MM.1S (cell line): ENCODE data around the gene SF3A2.

Source experiments
- DNase-seq: peaks from one replicate; pipeline ENCODE4 v3.0.0-alpha.2; 2015
- H2AFZ ChIP-seq: fragments of 300-600 bp; sonication (generic); 2 replicates; pipeline ENCODE4 v1.6.0; 2016; ENCODE audit warnings: antibody characterized with exemption, low read length
- H3F3A ChIP-seq: fragments of 300-600 bp; sonication (generic); 2 replicates; pipeline ENCODE4 v1.6.1; 2016; ENCODE audit warnings: mild to moderate bottlenecking, antibody characterized with exemption, low read length, moderate library complexity, mixed read lengths; ENCODE audit not compliant: insufficient read depth
- H3K27ac ChIP-seq: fragments of 300-600 bp; sonication (generic); 2 replicates; pipeline ENCODE4 v1.5.1; 2016; ENCODE audit warnings: mild to moderate bottlenecking, low read length
- H3K27me3 ChIP-seq: fragments of 300-600 bp; sonication (generic); replicated peaks from 2 replicates; pipeline ENCODE4 v1.6.0; 2016; ENCODE audit warnings: low read length; ENCODE audit not compliant: insufficient read depth
- H3K36me3 ChIP-seq: fragments of 300-600 bp; sonication (generic); replicated peaks from 2 replicates; pipeline ENCODE4 v1.6.1; 2016; ENCODE audit warnings: mild to moderate bottlenecking, low read length, mixed read lengths; ENCODE audit not compliant: insufficient read depth
- H3K4me1 ChIP-seq: fragments of 300-600 bp; sonication (generic); 2 replicates; pipeline ENCODE4 v1.6.1; 2016; ENCODE audit warnings: low read length, mixed read lengths
- H3K4me2 ChIP-seq: fragments of 300-600 bp; sonication (generic); 2 replicates; pipeline ENCODE4 v1.6.0; 2016; ENCODE audit warnings: low read depth, low read length
- H3K4me3 ChIP-seq: fragments of 300-600 bp; sonication (generic); 2 replicates; pipeline ENCODE4 v1.5.1; 2016; ENCODE audit warnings: low read length, mixed read lengths
- H3K79me2 ChIP-seq: fragments of 300-600 bp; sonication (generic); 2 replicates; pipeline ENCODE4 v1.6.1; 2016; ENCODE audit warnings: mixed run types, low read length, mixed read lengths
- H3K9ac ChIP-seq: fragments of 300-600 bp; sonication (generic); 2 replicates; pipeline ENCODE4 v1.6.1; 2016; ENCODE audit warnings: low read length, mixed read lengths
- H3K9me2 ChIP-seq: fragments of 300-600 bp; sonication (generic); replicated peaks from 2 replicates; pipeline ENCODE4 v1.6.1; 2016; ENCODE audit warnings: mild to moderate bottlenecking, low read length, mixed read lengths; ENCODE audit not compliant: insufficient read depth
- H3K9me3 ChIP-seq: fragments of 300-600 bp; sonication (generic); replicated peaks from 2 replicates; pipeline ENCODE4 v1.6.1; 2016; ENCODE audit warnings: mild to moderate bottlenecking, low read length, mixed read lengths; ENCODE audit not compliant: insufficient read depth
- H4K20me1 ChIP-seq: fragments of 300-600 bp; sonication (generic); 2 replicates; pipeline ENCODE4 v1.6.1; 2016; ENCODE audit warnings: mild to moderate bottlenecking, low read length, moderate library complexity, mixed read lengths; ENCODE audit not compliant: insufficient read depth
- EZH2 ChIP-seq: fragments of 300-600 bp; sonication (generic); optimal IDR thresholded peaks from 2 replicates; pipeline ENCODE3; 2017; ENCODE audit warnings: low read depth, mild to moderate bottlenecking, antibody characterized with exemption, low read length, mixed read lengths
- EZH2phosphoT487 ChIP-seq: fragments of 300-600 bp; sonication (generic); IDR thresholded peaks from 2 replicates; pipeline ENCODE4 v1.6.1; 2018; ENCODE audit warnings: antibody characterized with exemption, low read length
- TF ChIP-seq, protein P1 (sequence below): fragments of 300-600 bp; sonication (generic); IDR thresholded peaks from 2 replicates; pipeline ENCODE4 v1.5.1; 2016; ENCODE audit warnings: antibody characterized with exemption, low read length, mixed read lengths

The SF3A2 gene

DNA sequence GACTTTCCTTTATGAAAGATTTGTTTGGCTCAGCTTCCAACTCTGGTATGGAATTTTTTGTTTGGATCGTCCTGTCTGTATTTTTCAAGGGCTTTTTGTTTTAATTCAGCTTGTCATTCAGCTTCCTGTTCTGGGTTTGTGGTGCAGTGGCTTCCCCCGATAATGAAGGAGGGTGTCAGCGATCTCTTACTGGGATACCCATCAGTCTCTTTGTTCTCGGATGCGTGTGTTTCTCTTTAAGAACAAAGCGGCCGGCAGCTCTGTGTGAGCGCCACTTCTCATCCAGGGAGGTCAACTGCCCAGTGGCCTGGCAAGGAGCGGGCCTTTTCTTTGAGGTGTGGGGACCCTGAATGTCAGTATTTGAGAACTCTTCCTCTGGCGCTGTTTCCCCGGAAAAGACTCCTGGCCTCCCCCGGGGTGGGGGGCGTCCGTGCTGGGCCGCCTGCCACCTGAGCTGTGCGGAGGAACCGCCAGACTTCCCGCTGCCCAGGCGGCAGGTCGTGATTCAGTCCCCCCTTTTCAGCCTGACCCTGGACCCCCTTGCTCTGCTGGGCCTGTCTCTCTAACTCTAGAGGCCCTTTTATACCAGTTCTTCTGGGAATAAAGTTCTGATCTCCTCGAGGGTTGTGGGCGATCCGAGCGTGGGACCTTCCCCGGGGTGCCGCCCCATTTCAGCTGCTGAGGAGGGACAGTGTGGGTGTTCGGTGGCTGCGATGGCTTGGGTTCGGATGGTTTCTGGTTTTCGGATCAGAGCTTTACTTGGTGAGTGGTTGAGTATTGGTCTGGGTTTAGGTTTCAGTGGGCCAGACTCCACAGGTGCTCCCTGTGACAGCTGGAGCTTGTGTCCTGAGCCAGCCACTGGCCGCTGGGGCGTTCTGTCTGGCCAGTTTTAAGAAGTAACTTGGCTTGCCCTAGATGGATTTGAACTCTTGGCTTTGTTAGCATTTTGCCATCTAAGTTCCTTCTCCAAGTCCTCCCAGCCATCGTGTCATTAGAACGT lies 3.4 kb downstream of the SF3A2 start:
- Histone ChIP-seq H3K9me3 (no peaks in the 10 kb centered on the region), H3K79me2 (peaks cover 95% of the 10 kb centered on the region), H3F3A (peaks cover 27% of the 10 kb centered on the region), H4K20me1 (peaks cover 50% of the 10 kb centered on the region), H3K4me3 (peak overlapping the region; percentile 89), H3K27me3 (no peaks in the 10 kb centered on the region), H3K9me2 (no peaks in the 10 kb centered on the region), H3K4me1 (peaks cover 20% of the 10 kb centered on the region; the same call in 1 of the 2 replicates), H3K36me3 (peaks cover 22% of the 10 kb centered on the region; the same call in 1 of the 2 replicates), H3K27ac (peak overlapping the region; percentile 83; the same call in 1 of the 2 replicates), H2AFZ (no peak overlapping the region), H3K9ac (peak overlapping the region; percentile 92), H3K4me2 (peak overlapping the region; percentile 80)
- DNase-seq: peak; percentile 44
- TF ChIP-seq EZH2phosphoT487 (no peak), EZH2 (no peak)
- TF ChIP-seq, protein P1, sequence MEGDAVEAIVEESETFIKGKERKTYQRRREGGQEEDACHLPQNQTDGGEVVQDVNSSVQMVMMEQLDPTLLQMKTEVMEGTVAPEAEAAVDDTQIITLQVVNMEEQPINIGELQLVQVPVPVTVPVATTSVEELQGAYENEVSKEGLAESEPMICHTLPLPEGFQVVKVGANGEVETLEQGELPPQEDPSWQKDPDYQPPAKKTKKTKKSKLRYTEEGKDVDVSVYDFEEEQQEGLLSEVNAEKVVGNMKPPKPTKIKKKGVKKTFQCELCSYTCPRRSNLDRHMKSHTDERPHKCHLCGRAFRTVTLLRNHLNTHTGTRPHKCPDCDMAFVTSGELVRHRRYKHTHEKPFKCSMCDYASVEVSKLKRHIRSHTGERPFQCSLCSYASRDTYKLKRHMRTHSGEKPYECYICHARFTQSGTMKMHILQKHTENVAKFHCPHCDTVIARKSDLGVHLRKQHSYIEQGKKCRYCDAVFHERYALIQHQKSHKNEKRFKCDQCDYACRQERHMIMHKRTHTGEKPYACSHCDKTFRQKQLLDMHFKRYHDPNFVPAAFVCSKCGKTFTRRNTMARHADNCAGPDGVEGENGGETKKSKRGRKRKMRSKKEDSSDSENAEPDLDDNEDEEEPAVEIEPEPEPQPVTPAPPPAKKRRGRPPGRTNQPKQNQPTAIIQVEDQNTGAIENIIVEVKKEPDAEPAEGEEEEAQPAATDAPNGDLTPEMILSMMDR: no peak

DNA sequence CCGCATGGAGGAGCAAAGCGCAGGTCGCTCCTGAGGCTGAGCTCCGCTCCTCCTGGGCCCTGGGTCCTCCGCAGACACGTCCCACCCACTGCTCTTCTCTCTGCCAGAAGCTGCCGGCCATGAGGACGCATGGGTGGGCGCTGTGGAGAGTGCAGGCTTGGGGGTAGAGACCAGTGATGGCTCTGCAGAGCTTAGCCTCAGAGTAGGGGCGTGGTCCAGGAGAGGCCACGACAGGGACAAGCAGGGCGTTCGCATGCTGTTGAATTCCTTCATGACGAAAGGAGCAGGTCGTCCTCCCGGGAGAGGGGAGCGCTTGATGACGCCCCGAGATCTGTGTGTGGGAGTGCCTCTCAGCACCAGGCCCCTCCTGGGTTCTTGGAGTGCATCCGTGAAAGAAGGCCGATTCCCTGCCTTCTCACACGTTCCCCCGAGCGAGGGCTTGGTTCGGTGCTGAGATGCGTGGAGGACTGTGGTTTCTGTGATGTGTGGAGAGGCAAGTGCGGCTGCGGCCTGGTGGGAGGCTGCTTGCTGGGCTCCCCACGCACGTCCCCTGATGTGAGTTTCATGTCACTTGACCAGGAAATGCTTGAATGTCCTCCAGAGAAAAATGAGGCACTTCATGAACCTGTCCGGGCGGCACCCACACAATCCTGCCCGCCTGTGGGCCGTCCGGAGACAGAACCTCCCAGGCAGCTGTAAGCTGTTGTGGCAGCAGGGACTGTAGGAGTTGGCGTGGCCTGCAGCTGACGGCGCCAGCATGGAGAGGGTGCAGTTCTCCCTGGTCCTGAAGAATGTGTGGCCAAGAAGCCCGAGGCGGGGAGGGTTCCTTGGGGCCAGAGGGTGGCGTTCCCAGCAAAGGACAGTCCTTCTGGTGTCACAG lies 4.5 kb downstream of the SF3A2 start:
- H3K9ac ChIP-seq: no peak overlapping the region
- no peak for DNase-seq
- 0 out of 2 replicates have a peak overlapping the region, but pooled peaks have one; percentile 89 for H3K4me3 ChIP-seq
- no peak overlapping the region; the same call in 1 of the 2 replicates for H3K27ac ChIP-seq
- TF ChIP-seq EZH2phosphoT487 (no peak), EZH2 (no peak)
- TF ChIP-seq, protein P1: no peak
- peaks cover 50% of the 10 kb centered on the region for H4K20me1 ChIP-seq
- H3F3A ChIP-seq: peaks cover 27% of the 10 kb centered on the region
- no peaks in the 10 kb centered on the region for H3K9me3 ChIP-seq
- H3K4me1 ChIP-seq: peaks cover 20% of the 10 kb centered on the region; the same call in 1 of the 2 replicates
- peaks cover 32% of the 10 kb centered on the region for H3K36me3 ChIP-seq
- no peak overlapping the region for H2AFZ ChIP-seq
- H3K4me2 ChIP-seq: peak overlapping the region; percentile 80; the same call in 1 of the 2 replicates
- no peaks in the 10 kb centered on the region for H3K9me2 ChIP-seq
- no peaks in the 10 kb centered on the region for H3K27me3 ChIP-seq
- H3K79me2 ChIP-seq: peaks cover 95% of the 10 kb centered on the region

DNA sequence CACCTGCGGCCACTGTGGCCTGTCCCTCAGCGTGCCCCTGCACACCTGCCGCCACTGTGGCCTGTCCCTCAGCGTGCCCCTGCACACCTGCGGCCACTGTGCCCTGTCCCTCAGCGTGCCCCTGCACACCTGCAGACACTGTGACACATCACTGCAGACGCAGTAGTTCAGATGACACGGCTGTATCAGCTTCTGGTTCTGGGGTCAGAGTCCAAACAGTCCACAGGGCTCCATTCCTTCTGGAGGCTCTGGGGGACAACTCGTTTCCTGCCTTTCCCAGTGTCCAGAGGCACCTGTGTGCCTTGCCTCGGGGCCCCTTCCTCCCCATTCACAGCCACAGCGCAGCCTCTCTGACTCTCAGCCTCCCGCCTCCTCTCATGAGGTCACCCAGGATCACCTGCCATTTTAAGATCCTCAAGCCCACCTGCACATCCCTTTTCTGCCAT lies 5.5 kb downstream of the SF3A2 start:
- no peak for DNase-seq
- Histone ChIP-seq H3K79me2 (peaks cover 100% of the 10 kb centered on the region), H2AFZ (no peak overlapping the region), H3K4me2 (no peak overlapping the region), H3K36me3 (peaks cover 32% of the 10 kb centered on the region), H3K9me3 (no peaks in the 10 kb centered on the region), H3F3A (peaks cover 29% of the 10 kb centered on the region), H3K27ac (no peak overlapping the region), H3K9me2 (no peaks in the 10 kb centered on the region), H3K27me3 (no peaks in the 10 kb centered on the region), H4K20me1 (peaks cover 50% of the 10 kb centered on the region), H3K4me1 (peaks cover 20% of the 10 kb centered on the region; the same call in 1 of the 2 replicates), H3K9ac (no peak overlapping the region), H3K4me3 (no peak overlapping the region)
- no peak for TF ChIP-seq EZH2
- no peak for TF ChIP-seq EZH2phosphoT487
- TF ChIP-seq, protein P1: no peak
